GM12864 (cell line): ENCODE measurements around the gene SYCP2.

Experiments used
- DNase-seq: peaks from one replicate; pipeline ENCODE4 v3.0.0-alpha.2; 2011; ENCODE audit warnings: low read depth
- H3K4me3 ChIP-seq: 2 replicates; pipeline ENCODE4 v1.5.1; 2011; ENCODE audit warnings: mild to moderate bottlenecking, low read depth, low read length, control low read depth
- CTCF ChIP-seq: IDR thresholded peaks from 2 replicates; pipeline ENCODE4 v1.5.1; 2011; ENCODE audit warnings: low read depth, mild to moderate bottlenecking, moderate library complexity, low read length, control low read depth, inconsistent platforms; ENCODE audit errors: missing control alignments

Gene SYCP2

GRCh38 chr20:59944726-59945125 is 11.3 kb upstream of the SYCP2 start:
- H3K4me3 ChIP-seq, result no peak overlapping the region
- DNase-seq, result no peak
- TF ChIP-seq CTCF, result no peak

GRCh38 chr20:59942245-59942644 is 8.8 kb upstream of the SYCP2 start:
- DNase-seq, result no peak
- no peak for TF ChIP-seq CTCF
- no peak overlapping the region for H3K4me3 ChIP-seq

GRCh38 chr20:59940956-59941294 is 7.5 kb upstream of the SYCP2 start:
- no peak for TF ChIP-seq CTCF
- no peak for DNase-seq
- H3K4me3 ChIP-seq, result peak overlapping the region; percentile 73

GRCh38 chr20:59940129-59940955 is 6.9 kb upstream of the SYCP2 start, which contains the start of the genes FAM217B and PPP1R3D:
Gene FAM217B, plus strand, starts transcription at chr20:59940389. Its CDS starts 3,555 bp downstream, at chr20:59943944.
Gene PPP1R3D, minus strand, starts transcription at chr20:59940305. Its CDS starts 374 bp downstream, at chr20:59939931.
- H3K4me3 ChIP-seq, result peak within 1 kb of the TSS; percentile 73
- TF ChIP-seq CTCF, result peak; percentile 15
- DNase-seq, result peak; percentile 78

GRCh38 chr20:59939879-59940128 is 6.4 kb upstream of the SYCP2 start:
- H3K4me3 ChIP-seq, result peak overlapping the region; percentile 73
- DNase-seq, result no peak
- TF ChIP-seq CTCF, result no peak

GRCh38 chr20:59939052-59939878 is 5.8 kb upstream of the SYCP2 start:
- DNase-seq, result no peak

More at GRCh38 chr20:59939052-59939878, 5.8 kb upstream of the SYCP2 start:
- no peak for TF ChIP-seq CTCF
- H3K4me3 ChIP-seq, result peak overlapping the region; percentile 73
